ENCODE measurements around the gene SUGCT. TPM values are rescaled to one million over a fixed set of nuclear protein-coding genes. Genes with fewer than 3 reads are reported as not detected.
"Not testable (repeated sequence)": the region's sequence is repeated elsewhere in the genome, so short reads cannot be mapped to it uniquely, and the experiment has no call there.

The SUGCT gene
- total RNA-seq, 2 experiments from 2014 or later, result 0.81 to 1.2 TPM

DNA sequence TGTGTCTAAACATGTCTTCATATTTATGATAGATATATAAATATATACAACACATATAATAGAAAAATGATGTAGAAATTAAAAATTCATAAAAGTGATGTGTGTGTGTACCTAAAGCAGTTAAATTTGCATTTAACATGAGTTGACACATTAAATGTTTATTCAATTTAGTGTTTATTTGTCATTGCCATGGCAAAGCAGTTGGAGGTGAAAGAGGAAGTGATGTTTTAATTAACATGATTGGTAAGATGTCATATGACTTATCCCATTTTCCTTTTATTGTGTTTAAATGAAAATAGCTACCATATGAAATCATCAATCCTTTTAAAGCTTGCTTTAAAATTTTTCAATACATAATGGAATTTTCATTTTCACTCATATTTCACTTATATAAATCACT is 452.6 kb downstream of the SUGCT start:
- intact Hi-C loops (cut with micrococcal nuclease), result no loop called here
- H3K4me1 Mint-ChIP-seq (ENCODE audit: low read depth), result no peaks in the 10 kb centered on the region
- H3K36me3 Mint-ChIP-seq (ENCODE audit: low read depth), result no peaks in the 10 kb centered on the region
- no peak for DNase-seq
- CTCF ChIA-PET, result interaction anchor here (1.5 kb wide), 1 partner anchor 355 kb away, joined by 3 read pairs; no protein-coding TSS in a partner anchor
- H3K9me3 Mint-ChIP-seq, result no peaks in the 10 kb centered on the region
- H3K27ac Mint-ChIP-seq, result no peak overlapping the region
- H3K27me3 Mint-ChIP-seq (ENCODE audit: low read depth), result no peaks in the 10 kb centered on the region
- H3K4me3 Mint-ChIP-seq, result no peak overlapping the region

DNA sequence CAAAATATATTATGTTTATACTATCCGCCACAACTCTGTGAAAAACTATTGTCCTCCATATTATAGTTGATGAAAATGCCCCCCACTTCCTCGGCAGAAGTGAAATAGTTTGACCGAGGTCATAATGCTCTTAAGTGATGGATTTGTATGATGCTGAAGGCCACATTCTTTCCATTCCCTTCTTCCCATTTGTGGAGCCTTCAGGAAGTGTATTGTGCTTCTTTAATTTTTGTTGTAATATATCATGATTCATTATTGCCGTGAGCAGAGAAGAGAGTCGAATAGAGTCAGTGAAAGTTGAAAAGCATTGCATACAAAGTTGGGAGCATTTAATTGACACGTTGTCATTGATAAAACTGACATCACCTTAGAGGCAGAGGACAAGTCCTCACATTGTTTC is 460.3 kb downstream of the SUGCT start:
- Mint-ChIP-seq H3K36me3 (ENCODE audit: low read depth) (no peaks in the 10 kb centered on the region), H3K9me3 (no peaks in the 10 kb centered on the region), H3K4me1 (ENCODE audit: low read depth) (peaks cover 14% of the 10 kb centered on the region), H3K27me3 (ENCODE audit: low read depth) (peaks cover 4% of the 10 kb centered on the region), H3K27ac (no peak overlapping the region), H3K4me3 (no peak overlapping the region)
- CTCF ChIA-PET, result interaction anchor here (0.8 kb wide), 1 partner anchor 9 kb away, joined by 3 read pairs; no protein-coding TSS in a partner anchor
- no peak for DNase-seq
- intact Hi-C loops (cut with micrococcal nuclease), result no loop called here

DNA sequence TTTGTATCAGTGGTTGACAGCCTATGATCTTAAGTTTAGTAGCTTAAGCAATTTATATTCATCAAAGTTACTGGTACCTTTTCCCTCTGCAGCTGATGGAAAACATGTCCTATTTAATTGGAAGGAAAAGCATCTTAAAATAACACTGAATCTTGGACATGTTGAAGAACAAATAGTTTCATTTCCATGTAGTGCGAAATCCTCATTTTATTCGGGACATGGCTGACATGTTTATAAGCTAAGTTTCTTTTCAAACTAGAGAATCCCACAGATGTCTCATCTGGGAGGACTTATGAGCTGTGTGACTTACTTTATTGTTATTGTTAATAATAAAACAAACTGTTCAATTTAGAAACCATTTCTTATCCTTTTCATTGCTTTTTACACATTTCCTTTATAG is 461.0 kb downstream of the SUGCT start:
- Mint-ChIP-seq H3K27ac (no peak overlapping the region), H3K9me3 (no peaks in the 10 kb centered on the region), H3K4me3 (no peak overlapping the region), H3K4me1 (ENCODE audit: low read depth) (peaks cover 14% of the 10 kb centered on the region), H3K27me3 (ENCODE audit: low read depth) (peaks cover 7% of the 10 kb centered on the region), H3K36me3 (ENCODE audit: low read depth) (no peaks in the 10 kb centered on the region)
- intact Hi-C loops (cut with micrococcal nuclease), result no loop called here
- no peak for DNase-seq
- CTCF ChIA-PET, result interaction anchor here (0.6 kb wide), 1 partner anchor 283 kb away, joined by 3 read pairs; no protein-coding TSS in a partner anchor

- CTCF ChIA-PET, result no interaction called here
Observed at GRCh38 chr7:40597517-40597916, 462.7 kb downstream of the SUGCT start.

GRCh38 chr7:40598915-40599314 is 464.1 kb downstream of the SUGCT start:
- Mint-ChIP-seq H3K4me1 (ENCODE audit: low read depth) (peaks cover 14% of the 10 kb centered on the region), H3K27ac (no peak overlapping the region), H3K9me3 (no peaks in the 10 kb centered on the region), H3K36me3 (ENCODE audit: low read depth) (no peaks in the 10 kb centered on the region), H3K4me3 (no peak overlapping the region), H3K27me3 (ENCODE audit: low read depth) (peaks cover 15% of the 10 kb centered on the region)
- no peak for DNase-seq
- CTCF ChIA-PET, result interaction anchor here (0.9 kb wide), 1 partner anchor 10 kb away, joined by 3 read pairs; no protein-coding TSS in a partner anchor
- intact Hi-C loops (cut with micrococcal nuclease), result no loop called here

More at GRCh38 chr7:40597517-40597916, 462.7 kb downstream of the SUGCT start:
- H3K36me3 Mint-ChIP-seq (ENCODE audit: low read depth), result no peaks in the 10 kb centered on the region
- no peaks in the 10 kb centered on the region for H3K9me3 Mint-ChIP-seq
- H3K27me3 Mint-ChIP-seq (ENCODE audit: low read depth), result peaks cover 9% of the 10 kb centered on the region
- intact Hi-C loops (cut with micrococcal nuclease), result no loop called here
- peaks cover 14% of the 10 kb centered on the region for H3K4me1 Mint-ChIP-seq (ENCODE audit: low read depth)
- H3K4me3 Mint-ChIP-seq, result no peak overlapping the region
- H3K27ac Mint-ChIP-seq, result no peak overlapping the region
- DNase-seq, result no peak

DNA sequence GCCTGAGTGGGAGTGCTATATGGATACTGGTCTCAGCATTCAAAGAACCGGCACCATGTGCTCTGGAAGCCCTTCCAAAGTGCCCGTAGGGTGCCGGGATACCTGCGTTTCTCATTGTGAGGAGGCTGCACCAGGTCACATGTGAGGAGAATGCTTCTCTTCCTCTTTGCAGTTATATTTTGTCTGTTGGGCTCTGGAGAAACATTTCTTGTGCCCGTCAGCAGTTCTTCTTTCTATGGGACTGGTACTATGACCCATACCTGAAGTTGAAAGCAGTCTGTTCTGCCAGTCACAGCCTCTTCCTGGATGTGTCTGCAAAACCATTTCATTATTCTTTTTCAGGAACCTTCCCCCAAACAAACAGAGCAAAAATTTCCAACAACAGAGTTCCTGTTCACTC is 465.0 kb downstream of the SUGCT start:
- no peak overlapping the region for H3K4me3 Mint-ChIP-seq

DNA sequence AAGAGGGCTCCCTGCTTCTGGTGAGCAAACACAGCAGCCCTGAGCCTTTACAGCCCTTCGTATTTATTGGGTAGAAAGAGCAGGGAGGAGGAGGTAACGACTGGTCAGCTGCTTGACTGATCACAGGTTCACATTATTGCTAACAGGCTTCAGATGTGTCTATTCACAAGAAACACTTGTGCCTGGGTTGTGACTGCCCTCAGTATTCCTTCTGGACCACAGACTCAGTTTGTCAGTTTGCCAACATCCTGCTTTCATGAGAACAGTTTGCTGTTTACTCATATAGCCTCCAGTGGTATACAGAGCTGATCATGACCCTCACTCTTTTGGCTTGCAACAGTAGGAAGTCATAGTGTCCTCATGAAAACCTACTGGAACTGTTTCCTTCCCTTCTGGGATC is 467.5 kb downstream of the SUGCT start:
- H3K4me3 Mint-ChIP-seq; H3K36me3 Mint-ChIP-seq (ENCODE audit: low read depth); H3K27ac Mint-ChIP-seq; intact Hi-C loops (cut with micrococcal nuclease); H3K9me3 Mint-ChIP-seq; CTCF ChIA-PET; DNase-seq: not testable (repeated sequence)
- Mint-ChIP-seq H3K27me3 (ENCODE audit: low read depth) (peaks cover 15% of the 10 kb centered on the region), H3K4me1 (ENCODE audit: low read depth) (peaks cover 14% of the 10 kb centered on the region)

More for the DNA sequence above, 465.0 kb downstream of the SUGCT start:
- no peak for DNase-seq
- CTCF ChIA-PET, result interaction anchor here (0.9 kb wide), 1 partner anchor 9 kb away, joined by 3 read pairs; no protein-coding TSS in a partner anchor
- H3K9me3 Mint-ChIP-seq, result no peaks in the 10 kb centered on the region
- intact Hi-C loops (cut with micrococcal nuclease), result no loop called here
- H3K27ac Mint-ChIP-seq, result no peak overlapping the region
- H3K36me3 Mint-ChIP-seq (ENCODE audit: low read depth), result no peaks in the 10 kb centered on the region
- peaks cover 15% of the 10 kb centered on the region for H3K27me3 Mint-ChIP-seq (ENCODE audit: low read depth)
- peaks cover 14% of the 10 kb centered on the region for H3K4me1 Mint-ChIP-seq (ENCODE audit: low read depth)

- peaks cover 15% of the 10 kb centered on the region for H3K27me3 Mint-ChIP-seq (ENCODE audit: low read depth)
- H3K4me3 Mint-ChIP-seq, result no peak overlapping the region
- H3K36me3 Mint-ChIP-seq (ENCODE audit: low read depth), result no peaks in the 10 kb centered on the region
- H3K27ac Mint-ChIP-seq, result no peak overlapping the region
- H3K4me1 Mint-ChIP-seq (ENCODE audit: low read depth), result peaks cover 3% of the 10 kb centered on the region
- intact Hi-C loops (cut with micrococcal nuclease), result loop anchor here (1.0 kb wide), 2 partner anchors 276 to 373 kb away; no protein-coding TSS in a partner anchor
- no peaks in the 10 kb centered on the region for H3K9me3 Mint-ChIP-seq
- CTCF ChIA-PET, result interaction anchor here (0.6 to 1.2 kb wide), 4 partner anchors 273 to 374 kb away, joined by 3 to 4 read pairs (median 3); no protein-coding TSS in a partner anchor
- peak; percentile 41 for DNase-seq
Observed at GRCh38 chr7:40604601-40605438, 470.0 kb downstream of the SUGCT start.

- no peaks in the 10 kb centered on the region for H3K4me1 Mint-ChIP-seq (ENCODE audit: low read depth)
- H3K36me3 Mint-ChIP-seq (ENCODE audit: low read depth), result no peaks in the 10 kb centered on the region
- peaks cover 4% of the 10 kb centered on the region for H3K27me3 Mint-ChIP-seq (ENCODE audit: low read depth)
- no peak for DNase-seq
- CTCF ChIA-PET, result interaction anchor here (1.3 kb wide), 1 partner anchor 9 kb away, joined by 3 read pairs; no protein-coding TSS in a partner anchor
- no peaks in the 10 kb centered on the region for H3K9me3 Mint-ChIP-seq
- intact Hi-C loops (cut with micrococcal nuclease), result no loop called here
- no peak overlapping the region for H3K27ac Mint-ChIP-seq
- no peak overlapping the region for H3K4me3 Mint-ChIP-seq
Observed at GRCh38 chr7:40608321-40609075, 473.7 kb downstream of the SUGCT start.

- CTCF ChIA-PET, result no interaction called here
- no peak for DNase-seq
- Mint-ChIP-seq H3K36me3 (ENCODE audit: low read depth) (no peaks in the 10 kb centered on the region), H3K27me3 (ENCODE audit: low read depth) (no peaks in the 10 kb centered on the region), H3K9me3 (no peaks in the 10 kb centered on the region), H3K4me1 (ENCODE audit: low read depth) (no peaks in the 10 kb centered on the region), H3K27ac (no peak overlapping the region), H3K4me3 (no peak overlapping the region)
- intact Hi-C loops (cut with micrococcal nuclease), result no loop called here
Observed at GRCh38 chr7:40610461-40610860, 475.7 kb downstream of the SUGCT start.

DNA sequence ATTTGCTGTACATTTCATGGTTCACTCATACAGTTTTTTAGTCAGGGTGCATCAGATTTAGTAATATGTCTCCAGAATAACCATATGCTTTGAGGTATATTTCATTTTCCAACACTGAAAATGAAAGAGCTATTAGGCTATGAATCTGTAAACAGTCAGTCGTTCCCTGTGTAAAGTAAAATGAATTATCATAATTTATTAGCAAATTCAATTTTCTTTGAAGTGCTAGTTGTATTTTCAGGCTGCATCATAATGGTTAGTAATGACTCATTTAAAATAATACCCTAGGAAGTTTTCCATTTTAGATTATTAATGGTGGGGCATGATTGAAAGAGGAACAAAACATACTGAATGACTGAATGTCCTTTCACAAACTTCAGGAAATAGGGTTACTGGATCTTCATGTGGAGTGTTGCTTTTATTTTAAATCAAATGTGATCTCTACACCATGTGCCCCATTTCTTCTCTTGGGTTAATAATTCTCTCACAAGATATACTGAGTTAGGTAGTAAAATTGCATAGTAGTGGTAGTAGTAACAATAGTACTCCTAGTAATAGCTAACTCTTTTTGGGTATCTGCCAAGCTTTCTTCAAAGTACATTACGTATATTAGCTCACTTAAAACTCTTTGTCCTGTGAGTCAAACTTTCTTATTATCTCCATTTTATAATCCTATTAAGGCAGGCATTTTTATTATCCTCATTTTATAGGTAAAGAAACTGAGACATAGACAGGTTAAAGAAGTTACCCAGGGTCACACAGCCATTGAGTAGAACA is 476.5 kb downstream of the SUGCT start:
- DNase-seq, result no peak
- H3K36me3 Mint-ChIP-seq (ENCODE audit: low read depth), result no peaks in the 10 kb centered on the region
- intact Hi-C loops (cut with micrococcal nuclease), result no loop called here
- H3K4me1 Mint-ChIP-seq (ENCODE audit: low read depth), result no peaks in the 10 kb centered on the region
- CTCF ChIA-PET, result interaction anchor here (1.3 kb wide), 1 partner anchor 281 kb away, joined by 3 read pairs; no protein-coding TSS in a partner anchor
- H3K27ac Mint-ChIP-seq, result no peak overlapping the region
- no peaks in the 10 kb centered on the region for H3K27me3 Mint-ChIP-seq (ENCODE audit: low read depth)
- H3K4me3 Mint-ChIP-seq, result no peak overlapping the region
- no peaks in the 10 kb centered on the region for H3K9me3 Mint-ChIP-seq

DNA sequence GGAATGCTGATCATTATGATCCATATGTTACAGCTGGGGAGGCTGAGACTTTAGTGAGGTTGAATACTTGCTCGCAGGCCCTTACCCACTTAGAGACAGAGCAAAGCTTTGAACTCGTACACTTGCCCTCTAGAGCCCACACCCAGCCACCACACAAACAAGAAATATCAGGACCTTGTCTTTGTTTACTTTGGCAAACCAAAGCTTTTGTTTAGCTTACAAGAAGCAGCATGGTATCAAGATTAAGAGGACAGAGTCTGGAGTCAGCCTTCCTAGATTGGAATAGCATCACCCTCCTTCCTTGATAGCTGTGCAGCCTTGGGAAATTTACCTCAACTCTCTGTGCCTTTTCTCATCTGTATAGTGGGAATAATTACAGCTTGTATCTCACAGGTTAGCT is 477.5 kb downstream of the SUGCT start:
- CTCF ChIA-PET, result interaction anchor here (1.3 kb wide), 1 partner anchor 282 kb away, joined by 3 read pairs; no protein-coding TSS in a partner anchor

More for the DNA sequence above, 477.5 kb downstream of the SUGCT start:
- no peaks in the 10 kb centered on the region for H3K36me3 Mint-ChIP-seq (ENCODE audit: low read depth)
- no peaks in the 10 kb centered on the region for H3K27me3 Mint-ChIP-seq (ENCODE audit: low read depth)
- H3K27ac Mint-ChIP-seq, result no peak overlapping the region
- no peaks in the 10 kb centered on the region for H3K4me1 Mint-ChIP-seq (ENCODE audit: low read depth)
- intact Hi-C loops (cut with micrococcal nuclease), result no loop called here
- no peak overlapping the region for H3K4me3 Mint-ChIP-seq
- H3K9me3 Mint-ChIP-seq, result no peaks in the 10 kb centered on the region
- no peak for DNase-seq

Data from activated naive CD4-positive, alpha-beta T cell treated with anti-CD3 and anti-CD28 coated beads for 36 hours (primary cell).